CD14-positive monocyte (primary cell): ENCODE measurements around the gene MYNN. TPM values are rescaled to one million over a fixed set of nuclear protein-coding genes. Genes with fewer than 3 reads are reported as not detected.

Experiments
- DNase-seq, 3 donors: peaks; one replicate each; pipeline ENCODE4 v3.0.0-alpha.2; 2011 to 2022
- H2AFZ ChIP-seq: 2 replicates; pipeline ENCODE4 v1.6.0; 2012; ENCODE audit warnings: mild to moderate bottlenecking, low read depth, low read length, inconsistent platforms; ENCODE audit not compliant: insufficient read depth, poor library complexity, severe bottlenecking
- H3K27ac ChIP-seq, 2 donors: 1 replicate in 1 of 2; 2 replicates in 1 of 2; pipeline ENCODE4 v1.5.1; 2012 to 2013; ENCODE audit warnings: low read length in 2 of 2, control low read depth in 1 of 2, inconsistent platforms in 1 of 2, low read depth in 1 of 2, mild to moderate bottlenecking in 1 of 2
- H3K27me3 ChIP-seq, 2 donors: one replicate each; pipeline versions ENCODE4 v1.6.0 to v1.6.1; 2011 to 2013; ENCODE audit warnings: low read length in 2 of 2; ENCODE audit not compliant: control insufficient read depth in 2 of 2, insufficient read depth in 2 of 2
- H3K36me3 ChIP-seq, 2 donors: replicated peaks in 1 of 2; 1 replicate in 1 of 2; 2 replicates in 1 of 2; pipeline versions ENCODE4 v1.5.1 to v1.6.1; 2012 to 2013; ENCODE audit warnings: low read length in 2 of 2, control low read depth in 1 of 2, inconsistent platforms in 1 of 2, mild to moderate bottlenecking in 1 of 2; ENCODE audit not compliant: insufficient read depth in 2 of 2, control insufficient read depth in 1 of 2
- H3K4me1 ChIP-seq, 2 donors: 1 replicate in 1 of 2; 2 replicates in 1 of 2; pipeline versions ENCODE4 v1.5.1 to v1.6.1; 2012 to 2013; ENCODE audit warnings: low read length in 2 of 2, control low read depth in 1 of 2, inconsistent platforms in 1 of 2, mild to moderate bottlenecking in 1 of 2, moderate library complexity in 1 of 2; ENCODE audit not compliant: insufficient read depth in 2 of 2, control insufficient read depth in 1 of 2
- H3K4me2 ChIP-seq: replicated peaks from 2 replicates; pipeline ENCODE3; 2012; ENCODE audit warnings: low read length, moderate library complexity, mild to moderate bottlenecking; ENCODE audit not compliant: poor library complexity, severe bottlenecking; ENCODE audit errors: extremely low read depth
- H3K4me3 ChIP-seq, 3 experiments: fragments of 200-600 bp in 1 of 3; sonication (generic) in 1 of 3; replicated peaks in 1 of 3; 1 replicate in 2 of 3; 2 replicates in 1 of 3; pipeline ENCODE4 v1.5.1; 2011 to 2013; ENCODE audit warnings: low read length in 3 of 3, mild to moderate bottlenecking in 3 of 3, control low read depth in 2 of 3, low read depth in 2 of 3, inconsistent platforms in 1 of 3, moderate library complexity in 1 of 3
- H3K79me2 ChIP-seq: 2 replicates; pipeline ENCODE4 v1.6.0; 2012; ENCODE audit warnings: mild to moderate bottlenecking, control low read depth, inconsistent platforms, low read length, moderate library complexity; ENCODE audit not compliant: insufficient read depth
- H3K9ac ChIP-seq: 2 replicates; pipeline ENCODE4 v1.6.0; 2017; ENCODE audit warnings: low read length, mild to moderate bottlenecking; ENCODE audit not compliant: insufficient read depth, poor library complexity, severe bottlenecking
- H3K9me3 ChIP-seq, 2 donors: replicated peaks in 1 of 2; 1 replicate in 1 of 2; 2 replicates in 1 of 2; pipeline versions ENCODE4 v1.5.1 to v1.6.1; 2012 to 2013; ENCODE audit warnings: low read length in 2 of 2, control low read depth in 1 of 2; ENCODE audit not compliant: control insufficient read depth in 1 of 2, insufficient read depth in 1 of 2
- H4K20me1 ChIP-seq: 2 replicates; pipeline ENCODE4 v1.6.0; 2012; ENCODE audit warnings: mild to moderate bottlenecking, low read length, control low read depth, moderate library complexity; ENCODE audit not compliant: insufficient read depth
- H3K27ac Mint-ChIP-seq, 7 donors: one replicate each; pipeline ENCODE4 v1.8.0; 2020; ENCODE audit warnings: mild to moderate bottlenecking in 7 of 7, mixed read lengths in 7 of 7, moderate library complexity in 6 of 7, inconsistent platforms in 2 of 7
- H3K27me3 Mint-ChIP-seq, 3 donors: one replicate each; pipeline ENCODE4 v1.8.0; 2021 to 2022; ENCODE audit warnings: low read depth in 3 of 3, mild to moderate bottlenecking in 3 of 3, mixed read lengths in 3 of 3, moderate library complexity in 3 of 3, inconsistent platforms in 1 of 3
- H3K36me3 Mint-ChIP-seq, 2 donors: one replicate each; pipeline ENCODE4 v1.8.0; 2020; ENCODE audit warnings: mixed read lengths in 2 of 2, inconsistent platforms in 1 of 2, mild to moderate bottlenecking in 1 of 2
- H3K4me1 Mint-ChIP-seq: one replicate; pipeline ENCODE4 v1.8.0; 2020; ENCODE audit warnings: mild to moderate bottlenecking, mixed read lengths
- H3K4me3 Mint-ChIP-seq, 2 donors: one replicate each; pipeline ENCODE4 v1.8.0; 2020; ENCODE audit warnings: mild to moderate bottlenecking in 2 of 2, mixed read lengths in 2 of 2, moderate library complexity in 1 of 2
- H3K9me3 Mint-ChIP-seq, 7 donors: one replicate each; pipeline ENCODE4 v1.8.0; 2020 to 2022; ENCODE audit warnings: mixed read lengths in 7 of 7, mild to moderate bottlenecking in 6 of 7, moderate library complexity in 6 of 7, inconsistent platforms in 2 of 7
- CTCF ChIP-seq: fragments of 200-600 bp; IDR thresholded peaks from one replicate; pipeline ENCODE4 v1.8.0; 2022; ENCODE audit warnings: antibody characterized with exemption, mild to moderate bottlenecking
- WGBS: methylation state at CpG from one replicate; pipeline ENCODE4 v1.1.5; 2013; ENCODE audit warnings: missing lambda C conversion rate; ENCODE audit not compliant: insufficient coverage; 5-methylcytosine and 5-hydroxymethylcytosine counted together
- intact Hi-C, 2 donors: fragments of 100-400 bp; cut with micrococcal nuclease; formaldehyde crosslinking; loops; one replicate each; pipeline versions ENCODE4 v1.15.0 to v1.15.1; 2023
- polyA plus RNA-seq, 3 donors: library from polyadenylated mRNA; depleted of rRNA in 1 of 3; unstranded in 2 of 3; stranded (reverse) in 1 of 3; fragments of 300-500 nt in 2 of 3; fragments of >200 nt in 1 of 3; fragmentation: Illumina TruSeq in 2 of 3; gene quantifications; 1 replicate in 2 of 3; 2 replicates in 1 of 3; pipeline ENCODE4 v1.2.3, GENCODE V29; 2012 to 2021

The MYNN gene
- polyA plus RNA-seq, 3 donors, result 6.3 to 9.0 (median 8.7) TPM

GRCh38 chr3:169760479-169760878, 12.7 kb upstream of the MYNN start:
- Histone ChIP-seq H3K9ac (no peak overlapping the region), H3K9me3 (no peaks in the 10 kb centered on the region), H3K27me3 (no peaks in the 10 kb centered on the region), H3K4me2 (no peak overlapping the region), H3K36me3 (no peaks in the 10 kb centered on the region), H2AFZ (no peak overlapping the region), H3K4me1 (peaks cover 11 to 12% of the 10 kb centered on the region in 2 donors), H3K27ac (no peak overlapping the region), H4K20me1 (no peaks in the 10 kb centered on the region), H3K4me3 (no peak overlapping the region), H3K79me2 (no peaks in the 10 kb centered on the region)
- Mint-ChIP-seq H3K36me3 (no peaks in the 10 kb centered on the region), H3K27ac (no peak overlapping the region), H3K27me3 (peaks cover 2 to 5% (median 2%) of the 10 kb centered on the region in 3 donors), H3K9me3 (peaks cover 2 to 13% (median 3%) of the 10 kb centered on the region in 7 donors), H3K4me1 (peaks cover 16% of the 10 kb centered on the region), H3K4me3 (no peak overlapping the region)
- no peak for TF ChIP-seq CTCF
- no peak for DNase-seq
- 100% methylated on average over 4 of the region's 4 CpGs for whole genome bisulfite sequencing
- intact Hi-C loops, result loop anchor here (10.0 kb wide), 2 partner anchors 104 to 204 kb away; partner anchors contain the start of genes LRRC31 (in 1 of the 2) and SEC62 (in 1 of the 2)

GRCh38 chr3:169764312-169764881, 8.8 kb upstream of the MYNN start:
- Histone ChIP-seq H3K36me3 (no peaks in the 10 kb centered on the region), H3K27ac (peak overlapping the region; percentile 88 to 93), H3K27me3 (no peaks in the 10 kb centered on the region), H3K79me2 (no peaks in the 10 kb centered on the region), H3K4me3 (peak overlapping the region; percentile 70 to 95 (median 79)), H3K9ac (peak overlapping the region; percentile 90), H4K20me1 (no peaks in the 10 kb centered on the region), H3K4me1 (peaks cover 11 to 12% of the 10 kb centered on the region in 2 donors), H3K9me3 (no peaks in the 10 kb centered on the region), H3K4me2 (peak overlapping the region; percentile 94), H2AFZ (peak overlapping the region; percentile 89)
- H3K27me3 Mint-ChIP-seq, result peaks cover 1 to 7% (median 2%) of the 10 kb centered on the region in 3 donors
- peak; percentile 64 to 78 (median 69) for DNase-seq
- peaks cover 12% of the 10 kb centered on the region for H3K4me1 Mint-ChIP-seq
- intact Hi-C loops, result loop anchor here (10.0 kb wide), 2 partner anchors 100 to 200 kb away; partner anchors contain the start of genes LRRC31 (in 1 of the 2) and SEC62 (in 1 of the 2)
- H3K4me3 Mint-ChIP-seq, result peak overlapping the region; percentile 98 to 99
- no peak for TF ChIP-seq CTCF
- WGBS, result 0% methylated on average over 46 of the region's 46 CpGs
- H3K9me3 Mint-ChIP-seq, result peaks cover 2 to 13% (median 5%) of the 10 kb centered on the region in 7 donors
- H3K36me3 Mint-ChIP-seq, result no peaks in the 10 kb centered on the region
- H3K27ac Mint-ChIP-seq, result peak overlapping the region; percentile 91 to 99 (median 96)
